Stomach (tissue), 9 donors: ENCODE results near the gene CACNA2D4. TPM values are rescaled to one million over a fixed set of nuclear protein-coding genes. Genes with fewer than 3 reads are reported as not detected.

ENCODE experiments used
- DNase-seq, 2 donors: peaks; one replicate each; pipeline versions ENCODE4 v3.0.0 to v3.0.0-alpha.2; 2013 to 2019
- H3K27ac ChIP-seq, 5 donors: fragments of 200-600 bp in 4 of 5; sonication (generic) in 4 of 5; one replicate each; pipeline ENCODE4 v1.5.1; 2013 to 2019; ENCODE audit warnings: mild to moderate bottlenecking in 1 of 5, moderate library complexity in 1 of 5
- H3K27me3 ChIP-seq, 3 donors: fragments of 200-600 bp; sonication (generic); one replicate each; pipeline ENCODE4 v1.5.1; 2017 to 2019; ENCODE audit warnings: mixed run types in 1 of 3
- H3K36me3 ChIP-seq, 4 donors: fragments of 200-600 bp; sonication (generic); 1 replicate in 3 of 4; 2 replicates in 1 of 4; pipeline ENCODE4 v1.5.1; 2016 to 2019
- H3K4me1 ChIP-seq, 4 donors: fragments of 200-600 bp; sonication (generic); one replicate each; pipeline ENCODE4 v1.5.1; 2016 to 2019
- H3K4me3 ChIP-seq, 4 donors: fragments of 200-600 bp; sonication (generic) in 3 of 4; one replicate each; pipeline ENCODE4 v1.5.1; 2016 to 2019; ENCODE audit warnings: mild to moderate bottlenecking in 1 of 4
- H3K9me3 ChIP-seq, 4 donors: fragments of 200-600 bp; sonication (generic); one replicate each; pipeline ENCODE4 v1.5.1; 2016 to 2019
- EP300 ChIP-seq: sonication (generic); formaldehyde crosslinking; IDR thresholded peaks from one replicate; pipeline ENCODE4 v1.6.1; 2017; ENCODE audit warnings: antibody characterized with exemption
- POLR2A ChIP-seq, 4 donors: fragments of 450-650 bp; IDR thresholded peaks; one replicate each; pipeline ENCODE4 v1.6.1; 2016; ENCODE audit warnings: antibody characterized with exemption in 4 of 4, control low read depth in 2 of 4, mild to moderate bottlenecking in 1 of 4, moderate library complexity in 1 of 4
- POLR2AphosphoS5 ChIP-seq, 3 donors: sonication (generic); formaldehyde crosslinking; IDR thresholded peaks; one replicate each; pipeline ENCODE4 v1.6.1; 2016; ENCODE audit warnings: antibody characterized with exemption in 3 of 3
- WGBS, 5 donors: extraction: QIAGEN DNeasy Blood & Tissue Kit in 3 of 5; methylation state at CpG; one replicate each; pipeline versions ENCODE4 v1.1.5 to v1.1.7; 2013 to 2018; 5-methylcytosine and 5-hydroxymethylcytosine counted together
- intact Hi-C: fragments of 100-400 bp; cut with DNase I; formaldehyde crosslinking; loops from one replicate; pipeline ENCODE4 v1.15.1; 2023; ENCODE audit warnings: low total_unique reads
- polyA plus RNA-seq, 3 donors: library from polyadenylated mRNA; stranded (reverse); fragments of 200-250 nt; gene quantifications; one replicate each; pipeline ENCODE4 v1.2.3, GENCODE V29; 2013
- total RNA-seq, 5 donors: library from RNA; depleted of rRNA; stranded (reverse); fragments of >200 nt; gene quantifications; one replicate each; pipeline versions ENCODE4 v1.1.0 to v1.2.3, GENCODE V29; 2014 to 2016
- TF ChIP-seq, protein P1 (sequence below), 7 experiments: fragments of 450-650 bp in 4 of 7; fragments of 200-600 bp in 3 of 7; sonication (generic) in 3 of 7; IDR thresholded peaks; one replicate each; pipeline ENCODE4 v1.5.1; 2016 to 2019; ENCODE audit warnings: antibody characterized with exemption in 7 of 7, control low read depth in 2 of 7, mild to moderate bottlenecking in 1 of 7
- donor health status: healthy with polysubstance abuse.
- donor health status: Bipolar disorder and iron deficiency.
- donor health status: healthy.

The CACNA2D4 gene
- total and polyA plus RNA-seq, 8 donors: 0.58 to 3.5 (median 1.8) TPM; not detected in 1

DNA sequence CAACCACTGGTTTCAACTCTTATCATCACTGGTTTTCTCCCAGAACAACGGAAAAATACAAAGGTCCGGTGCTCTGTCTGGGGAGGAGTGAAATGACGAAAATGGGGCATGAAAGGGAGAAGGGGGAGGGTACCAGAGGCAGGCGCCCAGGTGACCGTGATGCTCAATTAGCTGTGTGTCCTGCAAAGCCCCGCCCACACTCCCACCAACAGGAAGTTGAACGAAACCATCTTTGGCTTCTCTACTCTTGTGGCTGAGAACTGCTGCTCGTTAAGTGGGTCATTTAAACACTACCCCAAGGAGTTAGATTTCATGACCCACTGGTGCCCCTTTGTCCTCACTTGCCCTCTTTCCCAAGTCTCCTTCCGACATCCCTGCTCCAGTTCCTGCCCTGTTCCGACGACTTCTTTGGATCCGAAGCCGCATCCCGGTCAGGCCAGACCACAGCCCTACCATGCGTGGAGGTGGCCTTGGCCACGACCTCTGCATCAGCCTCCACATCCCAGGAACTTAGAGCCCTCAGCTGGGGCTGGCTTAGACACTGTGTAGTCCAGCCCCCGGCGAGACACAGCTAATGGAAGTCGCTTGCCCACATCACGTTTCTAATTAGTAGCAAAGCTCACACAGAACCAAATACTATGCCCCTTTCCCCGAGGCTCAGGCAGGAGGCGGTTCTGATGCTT is 109.5 kb downstream of the CACNA2D4 start:
- no peak overlapping the region for H3K27ac ChIP-seq
- H3K4me1 ChIP-seq: peaks cover 0 to 21% (median 3%) of the 10 kb centered on the region in 4 donors
- no peak overlapping the region for H3K4me3 ChIP-seq
- no peak for TF ChIP-seq POLR2AphosphoS5 (IDR thresholded peaks at IDR 0.05)
- TF ChIP-seq POLR2A (IDR thresholded peaks at IDR 0.05): no peak
- no peak for TF ChIP-seq EP300
- TF ChIP-seq, protein P1, sequence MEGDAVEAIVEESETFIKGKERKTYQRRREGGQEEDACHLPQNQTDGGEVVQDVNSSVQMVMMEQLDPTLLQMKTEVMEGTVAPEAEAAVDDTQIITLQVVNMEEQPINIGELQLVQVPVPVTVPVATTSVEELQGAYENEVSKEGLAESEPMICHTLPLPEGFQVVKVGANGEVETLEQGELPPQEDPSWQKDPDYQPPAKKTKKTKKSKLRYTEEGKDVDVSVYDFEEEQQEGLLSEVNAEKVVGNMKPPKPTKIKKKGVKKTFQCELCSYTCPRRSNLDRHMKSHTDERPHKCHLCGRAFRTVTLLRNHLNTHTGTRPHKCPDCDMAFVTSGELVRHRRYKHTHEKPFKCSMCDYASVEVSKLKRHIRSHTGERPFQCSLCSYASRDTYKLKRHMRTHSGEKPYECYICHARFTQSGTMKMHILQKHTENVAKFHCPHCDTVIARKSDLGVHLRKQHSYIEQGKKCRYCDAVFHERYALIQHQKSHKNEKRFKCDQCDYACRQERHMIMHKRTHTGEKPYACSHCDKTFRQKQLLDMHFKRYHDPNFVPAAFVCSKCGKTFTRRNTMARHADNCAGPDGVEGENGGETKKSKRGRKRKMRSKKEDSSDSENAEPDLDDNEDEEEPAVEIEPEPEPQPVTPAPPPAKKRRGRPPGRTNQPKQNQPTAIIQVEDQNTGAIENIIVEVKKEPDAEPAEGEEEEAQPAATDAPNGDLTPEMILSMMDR (IDR thresholded peaks at IDR 0.05): no peak
- H3K9me3 ChIP-seq: no peaks in the 10 kb centered on the region
- no peaks in the 10 kb centered on the region for H3K27me3 ChIP-seq
- 86 to 90% (median 89%) methylated on average over 22 of the region's 22 CpGs for WGBS, 5 donors
- intact Hi-C loops: no loop called here
- no peak for DNase-seq
- no peaks in the 10 kb centered on the region for H3K36me3 ChIP-seq

GRCh38 chr12:1808036-1808797 is 110.2 kb downstream of the CACNA2D4 start:
- no peak for DNase-seq
- Histone ChIP-seq H3K9me3 (no peaks in the 10 kb centered on the region), H3K27ac (no peak overlapping the region), H3K4me1 (peaks cover 0 to 16% (median 3%) of the 10 kb centered on the region in 4 donors), H3K36me3 (no peaks in the 10 kb centered on the region), H3K4me3 (no peak overlapping the region), H3K27me3 (no peaks in the 10 kb centered on the region)
- TF ChIP-seq POLR2AphosphoS5 (IDR thresholded peaks at IDR 0.05): no peak
- TF ChIP-seq, protein P1 (IDR thresholded peaks at IDR 0.05): no peak
- TF ChIP-seq POLR2A (IDR thresholded peaks at IDR 0.05): no peak
- TF ChIP-seq EP300: no peak
- intact Hi-C loops: no loop called here
- 84 to 91% (median 89%) methylated on average over 18 to 19 of the region's 19 CpGs for WGBS, 5 donors

DNA sequence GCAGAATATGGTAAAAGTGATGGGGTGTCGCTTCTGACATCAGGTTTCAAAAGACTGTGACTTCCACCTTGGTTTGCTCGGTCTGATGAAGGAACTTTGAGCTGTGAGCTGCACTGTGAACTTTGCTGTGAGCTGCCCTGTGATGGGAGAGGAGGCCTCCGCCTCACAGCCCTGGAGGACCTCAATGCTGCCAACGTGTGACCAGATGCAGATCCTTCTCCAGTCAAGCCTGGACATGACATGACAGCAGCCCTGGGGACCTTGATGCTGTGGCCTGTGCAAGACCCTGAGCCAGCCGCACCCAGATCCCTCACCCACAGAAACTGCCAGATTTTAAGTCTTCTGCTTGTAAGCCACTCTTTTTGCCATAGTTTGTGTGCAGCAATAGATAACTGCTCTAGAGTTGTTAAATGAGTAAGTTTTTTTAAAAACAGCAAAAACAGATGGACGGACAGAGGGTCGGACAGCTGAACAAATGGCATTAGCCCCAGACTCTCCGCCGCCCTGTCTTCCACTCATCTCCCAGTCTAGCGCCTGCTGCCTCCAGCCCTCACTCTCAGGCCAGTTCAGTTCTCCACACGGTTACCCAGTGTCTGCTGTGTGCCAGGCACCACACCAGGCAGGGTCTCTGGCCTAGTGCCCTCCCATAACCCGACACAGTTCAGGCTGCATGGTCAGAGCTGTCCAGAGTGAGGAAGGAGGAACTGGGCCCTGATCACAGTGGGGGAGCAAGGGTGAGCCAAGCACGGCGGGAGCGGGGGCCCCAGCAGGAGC is 111.2 kb downstream of the CACNA2D4 start:
- intact Hi-C loops: no loop called here
- no peak for DNase-seq
- Histone ChIP-seq H3K4me1 (peaks cover 0 to 15% (median 3%) of the 10 kb centered on the region in 4 donors), H3K4me3 (no peak overlapping the region), H3K36me3 (no peaks in the 10 kb centered on the region), H3K9me3 (no peaks in the 10 kb centered on the region), H3K27me3 (no peaks in the 10 kb centered on the region), H3K27ac (no peak overlapping the region)
- 84 to 92% (median 91%) methylated on average over 15 of the region's 15 CpGs for WGBS, 5 donors
- TF ChIP-seq POLR2AphosphoS5 (IDR thresholded peaks at IDR 0.05): no peak
- no peak for TF ChIP-seq EP300
- no peak for TF ChIP-seq POLR2A (IDR thresholded peaks at IDR 0.05)
- TF ChIP-seq, protein P1 (IDR thresholded peaks at IDR 0.05): no peak
